ENCODE measurements around the gene FGF11.

The FGF11 gene

GRCh38 chr17:7408863-7409262 lies 30.4 kb upstream of the FGF11 start:
- no peak for DNase-seq

GRCh38 chr17:7409716-7410115 lies 29.6 kb upstream of the FGF11 start:
- DNase-seq: no peak

DNA sequence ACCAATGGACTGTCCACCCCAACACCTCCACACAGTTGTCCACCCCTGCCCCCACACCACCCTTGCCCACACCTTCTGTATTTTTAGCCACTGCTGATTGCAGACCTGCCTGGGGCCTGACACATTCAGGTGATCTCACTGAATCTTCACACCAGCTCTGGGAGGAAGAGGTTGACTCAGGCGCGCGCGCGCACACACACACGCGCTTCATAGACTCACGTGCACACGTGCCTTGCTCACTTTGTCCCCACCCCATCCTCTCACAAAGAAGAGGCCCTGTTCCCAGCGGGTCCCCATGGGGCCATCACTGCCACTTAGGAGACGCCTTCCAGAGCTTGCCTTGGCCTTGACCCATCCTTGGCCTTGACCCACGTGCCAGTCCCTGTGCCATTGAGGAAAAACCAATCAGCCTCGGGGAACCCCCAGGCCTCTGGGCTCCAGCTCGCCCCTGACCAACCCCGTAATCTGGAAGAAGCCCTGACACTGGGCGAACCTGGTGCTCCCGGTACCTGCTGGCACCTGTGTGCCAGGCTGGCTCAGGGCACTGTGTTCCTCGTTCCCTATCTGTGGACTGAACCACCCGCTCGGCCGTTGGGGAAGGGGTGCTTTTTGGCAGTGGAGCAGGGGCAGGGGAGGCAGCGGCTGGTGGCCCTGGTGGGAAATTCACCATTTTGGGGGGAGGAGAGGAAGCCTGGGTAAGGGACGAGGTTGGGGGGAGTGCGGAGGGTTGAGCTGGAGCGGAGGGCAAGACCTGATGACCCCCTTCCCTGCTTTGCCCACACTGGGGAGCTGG lies 28.5 kb upstream of the FGF11 start:
- no peak for DNase-seq

- DNase-seq: no peak
Observed at GRCh38 chr17:7411427-7411750, 27.9 kb upstream of the FGF11 start.

DNA sequence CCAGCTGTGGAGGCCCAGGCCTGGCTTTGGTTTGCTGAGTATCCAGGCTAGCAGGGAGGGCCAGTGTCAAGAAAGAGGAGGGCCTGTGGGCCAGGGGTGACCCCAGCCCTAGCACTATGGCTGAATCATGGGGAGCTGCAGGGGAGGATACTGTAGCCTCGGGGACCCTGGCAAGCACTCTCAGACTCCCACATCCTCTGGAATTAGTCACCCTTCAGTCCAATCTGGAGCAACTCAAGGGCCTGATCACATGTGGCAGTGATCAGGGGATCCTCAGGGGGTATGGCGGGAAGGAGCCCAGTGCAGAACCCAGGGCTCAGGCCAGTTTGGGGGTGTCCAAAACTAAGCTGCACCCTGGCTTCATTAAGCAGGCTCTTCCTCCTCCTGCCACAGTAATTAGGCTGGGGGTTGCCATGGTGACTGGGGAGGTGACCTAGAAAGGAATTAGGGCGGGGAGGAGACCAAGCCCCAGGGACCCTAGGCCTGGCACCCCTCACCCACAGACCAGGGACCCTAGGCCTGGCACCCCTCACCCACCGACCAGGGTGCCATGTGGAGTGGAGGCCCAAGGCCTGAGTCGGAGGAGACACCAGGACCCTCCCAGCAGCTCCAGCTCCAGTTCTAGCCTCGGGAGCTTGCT lies 25.8 kb upstream of the FGF11 start:
- DNase-seq: no peak

- DNase-seq: no peak
Observed at GRCh38 chr17:7414837-7415236, 24.5 kb upstream of the FGF11 start.

DNA sequence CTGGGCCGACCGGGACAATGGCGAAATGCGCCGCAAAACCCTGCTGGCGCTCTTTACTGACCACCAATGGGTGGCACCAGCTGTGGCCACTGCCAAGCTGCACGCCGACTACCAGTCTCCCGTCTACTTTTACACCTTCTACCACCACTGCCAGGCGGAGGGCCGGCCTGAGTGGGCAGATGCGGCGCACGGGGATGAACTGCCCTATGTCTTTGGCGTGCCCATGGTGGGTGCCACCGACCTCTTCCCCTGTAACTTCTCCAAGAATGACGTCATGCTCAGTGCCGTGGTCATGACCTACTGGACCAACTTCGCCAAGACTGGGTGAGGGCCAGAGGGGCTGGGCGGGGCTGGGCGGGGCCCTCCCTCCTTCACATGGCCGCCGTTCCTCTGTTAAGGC lies 23.5 kb upstream of the FGF11 start:
- no peak for DNase-seq

DNA sequence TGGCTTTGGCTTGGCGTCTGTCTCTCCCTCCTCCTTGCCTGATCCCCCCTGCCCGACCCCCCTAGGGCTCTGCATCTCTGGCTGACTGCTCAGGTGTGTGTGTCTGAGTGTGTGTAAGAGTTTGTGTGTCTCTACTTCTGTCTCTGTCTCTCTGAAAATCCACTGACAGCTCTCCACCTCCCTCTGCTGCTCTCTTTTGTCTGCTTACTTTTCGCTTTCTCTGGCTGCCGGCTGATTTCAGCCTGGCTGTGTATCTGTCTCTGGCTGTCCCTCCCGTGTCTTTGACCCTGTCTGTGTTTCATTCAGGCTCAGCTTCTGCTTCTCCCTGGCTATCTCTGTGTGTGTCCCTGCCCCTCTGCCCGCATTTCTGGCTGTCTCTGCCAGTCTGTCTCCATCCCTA lies 23.0 kb upstream of the FGF11 start:
- DNase-seq: no peak

- DNase-seq: no peak
Observed at GRCh38 chr17:7417056-7417655, 22.2 kb upstream of the FGF11 start.

DNA sequence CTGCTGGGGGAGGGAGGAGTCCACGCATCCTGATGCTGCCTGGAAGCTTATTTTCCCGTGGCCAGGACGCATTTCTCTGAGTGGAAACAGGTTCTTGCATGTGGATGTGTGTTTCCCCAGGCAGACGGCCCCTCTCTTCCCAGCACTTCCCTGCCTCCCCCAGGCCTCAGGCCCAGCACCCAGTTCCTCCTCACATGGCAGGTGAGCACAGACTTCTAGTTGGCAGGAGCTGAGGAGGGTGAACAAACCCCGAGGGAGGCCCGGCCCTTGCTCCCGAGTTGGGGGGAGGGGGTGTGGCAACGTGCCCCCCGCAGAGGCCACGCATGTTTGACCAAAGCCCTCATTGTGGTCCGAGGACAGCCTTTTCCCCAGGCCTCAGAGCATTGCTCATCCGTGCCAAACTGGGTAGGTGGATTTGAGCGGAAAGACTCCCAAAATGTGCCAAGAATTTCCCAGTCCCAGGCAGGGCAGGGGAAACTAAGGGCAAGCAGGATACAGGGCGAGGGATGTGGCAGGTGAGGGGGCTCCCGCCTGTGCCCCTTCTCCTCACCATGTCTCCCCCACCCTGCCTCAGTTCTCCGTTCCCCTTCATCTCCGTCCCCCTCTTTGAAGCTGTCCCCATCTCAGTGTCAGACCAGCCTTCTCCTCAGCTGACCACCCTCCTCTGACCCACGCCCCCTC lies 20.7 kb upstream of the FGF11 start:
- no peak for DNase-seq

GRCh38 chr17:7419819-7420610 lies 19.3 kb upstream of the FGF11 start, which contains the start of gene SPEM1:
Gene SPEM1 (plus strand): TSS chr17:7420324. CDS start chr17:7420385, 61 bp downstream.
- DNase-seq: no peak

GRCh38 chr17:7421186-7421585 lies 18.1 kb upstream of the FGF11 start:
- DNase-seq: no peak

- no peak for DNase-seq
Observed at GRCh38 chr17:7423679-7424078, 15.6 kb upstream of the FGF11 start.

- no peak for DNase-seq
Observed at GRCh38 chr17:7425316-7425715, 14.0 kb upstream of the FGF11 start, which contains the start of gene SPEM2. Gene SPEM2 (plus strand): TSS chr17:7425616. CDS start chr17:7425689, 73 bp downstream.

- DNase-seq: no peak
Observed at GRCh38 chr17:7425756-7426155, 13.6 kb upstream of the FGF11 start.

DNA sequence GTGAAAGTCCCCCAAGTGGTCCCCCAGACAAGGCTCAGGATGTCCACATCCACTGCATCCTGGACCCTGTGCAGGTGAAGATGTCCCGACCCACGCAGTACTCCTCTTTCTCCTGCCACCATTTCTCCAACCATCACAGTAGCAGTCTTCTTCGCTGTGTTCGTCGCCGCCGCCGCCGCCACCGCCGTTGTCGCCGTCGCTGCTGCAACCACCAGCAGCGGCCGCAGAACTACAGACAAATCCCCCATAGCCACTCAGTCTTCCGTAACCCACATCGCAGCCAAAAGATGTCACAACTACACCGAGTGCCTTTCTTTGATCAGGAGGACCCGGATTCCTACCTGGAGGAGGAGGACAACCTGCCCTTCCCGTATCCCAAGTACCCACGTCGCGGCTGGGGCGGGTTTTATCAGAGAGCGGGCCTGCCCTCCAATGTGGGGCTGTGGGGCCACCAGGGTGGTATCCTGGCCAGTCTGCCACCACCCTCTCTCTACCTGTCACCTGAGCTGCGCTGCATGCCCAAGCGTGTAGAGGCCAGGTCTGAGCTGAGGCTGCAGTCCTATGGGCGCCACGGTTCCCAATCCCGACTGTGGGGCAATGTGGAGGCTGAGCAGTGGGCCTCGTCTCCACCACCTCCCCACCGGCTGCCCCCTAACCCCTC lies 13.0 kb upstream of the FGF11 start:
- DNase-seq: no peak

- no peak for DNase-seq
Observed at GRCh38 chr17:7426896-7427489, 12.3 kb upstream of the FGF11 start.

- DNase-seq: no peak
Observed at GRCh38 chr17:7427549-7427948, 11.8 kb upstream of the FGF11 start.

GRCh38 chr17:7428557-7428956 lies 10.8 kb upstream of the FGF11 start, which contains the start of gene SPEM3:
Gene SPEM3 (plus strand): TSS chr17:7428857. CDS start chr17:7428903, 46 bp downstream.
- DNase-seq: no peak

- DNase-seq: no peak
Observed at GRCh38 chr17:7429722-7430121, 9.6 kb upstream of the FGF11 start.

DNA sequence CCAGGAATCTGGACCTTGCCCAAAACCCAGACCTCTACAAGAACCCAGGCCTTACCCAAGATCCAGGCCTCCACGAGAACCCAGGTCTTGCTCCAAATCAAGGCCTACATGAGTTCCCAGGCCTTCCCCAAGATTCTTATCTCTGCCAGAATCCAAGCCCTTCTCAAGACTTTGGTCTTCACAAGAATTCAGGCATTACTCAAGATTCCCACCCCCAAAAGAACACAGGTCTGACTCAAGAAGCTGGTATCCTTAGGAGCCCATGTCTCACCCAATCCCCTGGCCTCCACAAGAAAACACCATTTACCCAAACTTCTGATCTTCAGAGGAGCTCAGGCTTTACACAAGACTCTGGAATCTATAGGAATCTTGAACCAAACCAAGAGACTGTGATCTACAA lies 8.1 kb upstream of the FGF11 start:
- DNase-seq: no peak

GRCh38 chr17:7432296-7432695 lies 7.0 kb upstream of the FGF11 start:
- DNase-seq: no peak
